ENCODE measurements around the gene KSR2. TPM values are rescaled to one million over a fixed set of nuclear protein-coding genes. Genes with fewer than 3 reads are reported as not detected.

Gene KSR2
- total RNA-seq, 1 donor from 2014 or later = 1.4 TPM

DNA sequence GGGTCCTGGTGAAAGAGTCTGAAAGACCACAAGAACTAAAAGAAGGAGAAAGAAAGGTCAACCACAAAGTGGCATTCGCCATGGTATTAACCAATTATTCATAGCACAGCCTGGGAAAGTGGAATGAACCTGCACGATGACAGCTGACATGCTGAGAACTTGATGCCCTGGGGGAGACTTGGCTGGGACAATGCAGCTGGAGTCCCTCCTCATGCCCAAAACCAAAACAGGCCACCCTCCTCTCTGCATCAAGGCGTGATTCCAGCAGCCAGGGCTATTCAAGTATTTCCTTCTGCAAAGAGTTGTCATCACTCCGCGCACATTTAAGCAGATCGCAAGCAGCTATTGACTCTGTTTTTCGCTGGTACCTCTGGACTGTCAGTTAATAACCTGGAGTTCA is 440.3 kb downstream of the KSR2 start:
- no peaks in the 10 kb centered on the region for H3K36me3 ChIP-seq
- no peak overlapping the region for H3K4me3 ChIP-seq
- no peaks in the 10 kb centered on the region for H3K27me3 ChIP-seq
- TF ChIP-seq CTCF (IDR thresholded peaks at IDR 0.05) = no peak
- H3K27ac ChIP-seq = no peak overlapping the region
- intact Hi-C loops (cut with DNase I) = no loop called here
- DNase-seq (no peak), ATAC-seq (no peak)
- no peaks in the 10 kb centered on the region for H3K4me1 ChIP-seq
- no peaks in the 10 kb centered on the region for H3K9me3 ChIP-seq

GRCh38 chr12:117527479-117527855 is 441.3 kb downstream of the KSR2 start:
- no peaks in the 10 kb centered on the region for H3K9me3 ChIP-seq
- H3K36me3 ChIP-seq = no peaks in the 10 kb centered on the region
- H3K4me3 ChIP-seq = no peak overlapping the region
- no peak for ATAC-seq
- TF ChIP-seq CTCF (IDR thresholded peaks at IDR 0.05) = no peak
- intact Hi-C loops (cut with DNase I) = no loop called here
- no peaks in the 10 kb centered on the region for H3K27me3 ChIP-seq
- no peak for DNase-seq
- no peaks in the 10 kb centered on the region for H3K4me1 ChIP-seq
- no peak overlapping the region for H3K27ac ChIP-seq

DNA sequence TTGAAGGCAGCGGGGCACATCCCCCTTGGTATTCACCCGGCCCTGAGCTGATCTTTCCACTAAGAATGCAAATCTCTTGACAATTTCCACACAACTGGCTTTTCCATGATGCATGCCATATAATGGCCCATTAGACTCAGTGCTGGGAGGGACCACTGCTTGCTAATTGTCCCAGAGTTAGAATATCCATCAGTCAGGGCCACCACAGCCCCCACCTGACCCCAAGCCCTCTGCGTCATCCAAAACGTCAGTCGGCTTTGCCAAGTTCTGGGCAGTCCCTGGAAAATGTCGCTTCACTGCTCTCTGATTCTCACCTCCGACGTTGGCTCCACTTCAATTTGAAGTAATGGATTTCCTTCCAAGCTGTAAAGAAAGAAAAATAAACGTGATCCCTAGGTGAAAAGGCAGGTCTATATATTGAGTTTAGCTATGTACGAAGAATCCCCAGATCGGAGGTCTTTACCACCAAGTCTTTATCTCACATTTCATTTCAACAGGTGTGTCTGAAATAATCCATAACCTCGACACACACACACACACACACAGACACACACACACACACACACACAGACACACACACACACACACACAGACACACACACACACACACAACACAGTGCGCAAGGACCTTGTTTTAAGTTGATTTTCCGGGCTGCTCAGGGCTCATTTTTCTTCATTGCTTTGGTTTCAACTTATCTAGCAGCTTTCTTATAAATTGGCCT is 441.9 kb downstream of the KSR2 start:
- no peak for DNase-seq
- TF ChIP-seq CTCF (IDR thresholded peaks at IDR 0.05) = no peak
- Histone ChIP-seq H3K27me3 (no peaks in the 10 kb centered on the region), H3K4me3 (no peak overlapping the region), H3K9me3 (no peaks in the 10 kb centered on the region), H3K36me3 (no peaks in the 10 kb centered on the region), H3K4me1 (peaks cover under 1% of the 10 kb centered on the region), H3K27ac (no peak overlapping the region)
- intact Hi-C loops (cut with DNase I) = no loop called here
- no peak for ATAC-seq

- Histone ChIP-seq H3K27me3 (no peaks in the 10 kb centered on the region), H3K4me3 (no peak overlapping the region), H3K36me3 (no peaks in the 10 kb centered on the region), H3K27ac (no peak overlapping the region), H3K9me3 (no peaks in the 10 kb centered on the region), H3K4me1 (peaks cover 4% of the 10 kb centered on the region)
- no peak for TF ChIP-seq CTCF (IDR thresholded peaks at IDR 0.05)
- ATAC-seq = no peak
- no peak for DNase-seq
- intact Hi-C loops (cut with DNase I) = no loop called here
These were observed 443.0 kb downstream of the KSR2 start for GRCh38 chr12:117525766-117526165.

DNA sequence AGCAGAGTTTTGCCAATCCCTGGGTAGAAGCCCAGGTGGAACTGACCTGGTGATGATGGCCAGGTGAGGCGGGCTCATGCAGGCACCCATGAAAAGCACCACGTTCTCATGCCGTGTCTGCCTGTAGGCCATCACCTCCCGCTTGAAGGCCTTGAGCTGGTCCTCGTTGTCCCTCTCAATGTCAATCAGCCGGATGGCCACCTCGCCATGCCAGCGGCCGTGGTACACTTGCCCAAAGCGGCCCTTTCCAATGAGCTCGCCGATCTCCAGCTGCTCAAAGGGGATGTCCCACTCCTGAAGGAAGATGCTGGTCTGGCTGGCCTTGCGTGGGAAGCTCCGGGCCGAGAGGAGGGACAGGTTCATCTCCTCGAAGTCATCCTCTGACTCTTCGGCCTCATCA is 444.0 kb downstream of the KSR2 start:
- Histone ChIP-seq H3K4me3 (no peak overlapping the region), H3K9me3 (no peaks in the 10 kb centered on the region), H3K4me1 (peaks cover 4% of the 10 kb centered on the region), H3K27ac (no peak overlapping the region), H3K27me3 (no peaks in the 10 kb centered on the region), H3K36me3 (no peaks in the 10 kb centered on the region)
- ATAC-seq (no peak), DNase-seq (no peak)
- no peak for TF ChIP-seq CTCF (IDR thresholded peaks at IDR 0.05)
- intact Hi-C loops (cut with DNase I) = no loop called here

GRCh38 chr12:117523971-117524370 is 444.8 kb downstream of the KSR2 start:
- peaks cover 4% of the 10 kb centered on the region for H3K4me1 ChIP-seq
- ATAC-seq = no peak
- H3K27ac ChIP-seq = no peak overlapping the region
- H3K4me3 ChIP-seq = no peak overlapping the region
- H3K36me3 ChIP-seq = no peaks in the 10 kb centered on the region
- intact Hi-C loops (cut with DNase I) = no loop called here
- H3K9me3 ChIP-seq = no peaks in the 10 kb centered on the region
- DNase-seq = no peak
- H3K27me3 ChIP-seq = no peaks in the 10 kb centered on the region
- no peak for TF ChIP-seq CTCF (IDR thresholded peaks at IDR 0.05)

All from upper lobe of right lung (tissue), 1 donor.